ENCODE data around the gene RIMS1. TPM values are rescaled to one million over a fixed set of nuclear protein-coding genes. Genes with fewer than 3 reads are reported as not detected.
"Not testable (repeated sequence)": the region's sequence is repeated elsewhere in the genome, so short reads cannot be mapped to it uniquely, and the experiment has no call there.

Gene RIMS1
- polyA plus RNA-seq, 12 donors = 0.56 to 4.5 (median 1.1) TPM; not detected in 1

GRCh38 chr6:71982389-71982788, 96.0 kb downstream of the RIMS1 start:
- DNase-seq = no peak

- DNase-seq = no peak
Measured at GRCh38 chr6:71983131-71983530, 96.8 kb downstream of the RIMS1 start.

DNA sequence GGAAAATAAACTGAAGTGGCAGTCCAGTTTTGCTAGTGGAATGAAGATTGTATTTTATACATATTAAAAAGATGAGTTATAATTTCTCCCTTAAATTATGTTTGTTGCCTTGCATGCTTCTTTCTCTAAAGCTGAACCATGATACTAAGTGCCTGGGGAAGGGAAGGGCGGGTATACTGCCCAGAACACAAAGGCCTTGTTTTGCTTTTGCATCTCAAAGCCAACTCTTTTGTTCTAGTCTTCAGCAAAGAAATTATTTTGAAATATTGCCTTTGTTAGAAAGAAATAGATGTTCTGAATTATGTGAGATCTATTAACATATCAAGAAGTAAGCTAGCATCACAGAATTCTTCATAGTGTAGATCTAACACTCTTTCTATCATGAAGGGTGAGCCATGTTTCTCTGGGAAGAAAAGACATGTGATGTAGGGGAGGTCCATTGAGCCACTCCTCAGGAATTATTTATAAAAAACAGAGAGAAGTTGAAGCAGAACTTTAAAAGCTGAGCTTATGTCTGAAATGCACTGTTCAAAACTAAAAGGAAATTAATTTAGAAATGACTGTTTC, 108.4 kb downstream of the RIMS1 start:
- DNase-seq = no peak

GRCh38 chr6:71997341-71997740, 111.0 kb downstream of the RIMS1 start:
- no peak for DNase-seq

DNA sequence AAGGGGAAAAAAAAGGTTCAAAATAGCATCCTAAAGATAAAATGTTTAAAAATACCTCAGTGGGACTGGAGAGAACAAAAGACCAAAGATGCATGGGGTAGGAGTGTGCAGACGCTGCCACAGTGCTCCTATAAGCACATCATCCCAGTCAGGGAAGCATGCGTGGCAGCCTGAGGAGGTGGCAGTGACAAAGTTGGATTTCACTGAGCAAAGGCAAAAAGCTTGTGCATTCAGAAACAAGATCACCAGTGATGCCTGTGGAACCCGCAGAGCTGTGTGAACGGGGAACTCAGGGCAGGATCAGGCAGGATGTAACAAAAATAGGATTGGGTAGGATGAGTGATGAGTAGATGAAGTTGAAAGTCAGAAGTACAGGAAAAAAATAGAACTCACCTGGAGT, 116.1 kb downstream of the RIMS1 start:
- no peak for DNase-seq

DNA sequence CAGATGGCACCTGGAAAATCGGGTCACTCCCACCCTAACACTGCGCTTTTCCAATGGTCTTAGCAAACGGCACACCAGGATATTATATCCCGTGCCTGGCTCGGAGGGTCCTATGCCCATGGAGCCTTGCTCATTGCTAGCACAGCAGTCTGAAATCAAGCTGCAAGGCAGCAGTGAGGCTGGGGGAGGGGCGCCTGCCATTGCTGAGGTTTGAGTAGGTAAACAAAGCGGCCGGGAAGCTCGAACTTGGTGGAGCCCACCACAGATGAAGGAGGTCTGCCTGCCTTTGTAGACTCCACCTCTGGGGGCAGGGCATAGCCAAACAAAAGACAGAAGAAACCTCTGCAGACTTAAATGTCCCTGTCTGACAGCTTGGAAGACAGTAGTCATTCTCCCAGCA, 120.2 kb downstream of the RIMS1 start:
- not testable (repeated sequence) for DNase-seq

DNA sequence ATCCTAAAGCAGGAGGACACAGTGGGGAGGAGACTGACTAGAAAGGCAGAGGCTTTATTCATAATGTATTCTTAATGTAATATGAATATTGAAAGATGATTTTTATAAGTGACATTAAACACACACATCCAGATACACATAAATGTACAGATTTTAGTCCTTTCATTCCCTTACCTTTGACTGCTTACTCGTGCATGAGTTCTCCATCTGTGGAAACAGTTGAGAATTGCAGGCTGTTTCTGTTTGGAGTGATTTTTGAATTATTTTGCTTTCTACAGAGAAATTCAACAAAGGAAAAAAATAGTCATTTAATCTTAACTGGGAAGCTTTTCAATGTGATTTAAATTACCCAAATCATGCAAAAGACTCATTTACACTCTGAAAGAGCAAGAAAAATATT, 136.5 kb downstream of the RIMS1 start:
- DNase-seq = no peak

GRCh38 chr6:72031471-72031870, 145.1 kb downstream of the RIMS1 start:
- no peak for DNase-seq

GRCh38 chr6:72032086-72032485, 145.7 kb downstream of the RIMS1 start:
- no peak for DNase-seq

DNA sequence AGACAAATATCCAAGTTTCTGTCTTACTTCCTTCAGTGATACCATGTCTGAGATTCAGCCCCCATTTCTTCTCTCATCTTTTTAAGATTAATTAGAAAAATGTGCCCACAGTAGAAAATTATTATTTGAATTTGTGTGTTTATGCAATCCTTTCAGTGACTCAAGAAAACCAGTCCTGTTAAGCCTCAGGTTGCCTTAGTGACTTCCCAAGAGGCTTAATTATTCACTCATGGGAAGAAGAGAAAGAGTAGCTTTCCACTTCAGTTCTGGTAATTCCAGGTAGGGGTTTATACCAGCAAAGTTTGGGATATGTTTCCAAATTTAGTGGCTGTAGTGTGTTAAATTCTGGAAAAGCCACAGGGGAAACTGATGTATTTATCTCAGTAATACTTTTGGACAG, 149.1 kb downstream of the RIMS1 start:
- no peak for DNase-seq

DNA sequence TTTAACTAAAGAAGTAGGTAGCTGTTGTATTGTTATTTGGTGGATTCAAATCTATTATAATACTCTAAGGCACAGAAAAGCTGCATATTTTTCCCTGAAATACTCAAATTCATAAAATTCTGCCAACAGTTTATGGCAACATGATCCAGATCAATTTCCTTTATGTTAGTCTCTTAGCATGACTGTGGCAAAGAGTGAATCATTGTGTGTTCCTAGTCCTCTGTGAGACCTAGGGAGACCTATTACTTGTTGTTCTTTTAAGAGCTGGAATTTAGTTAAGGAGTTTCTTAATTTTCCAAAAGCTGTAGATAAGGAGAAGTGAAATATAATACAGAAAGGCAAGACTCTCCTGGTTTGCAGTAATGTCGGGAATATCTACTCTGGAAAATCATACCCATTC, 149.6 kb downstream of the RIMS1 start:
- no peak for DNase-seq

DNA sequence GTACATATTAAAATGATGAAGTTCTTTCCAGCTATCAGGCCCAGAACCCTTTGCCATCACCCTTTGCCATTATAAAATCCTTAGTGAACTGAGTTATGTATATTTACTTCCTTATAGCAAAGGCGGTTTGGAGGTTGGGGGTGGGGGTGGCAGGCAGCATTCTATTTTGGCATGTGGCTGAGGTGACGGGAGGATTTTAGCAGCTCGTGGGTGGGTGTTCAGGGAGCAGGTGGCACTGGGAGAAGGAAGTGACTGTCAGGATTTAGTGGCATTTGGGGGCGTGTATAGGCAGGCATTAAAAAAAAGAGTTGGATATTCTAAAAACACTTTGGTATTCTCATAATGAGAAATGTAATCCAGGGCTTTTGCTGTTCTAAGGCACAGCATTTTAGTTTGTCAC, 150.7 kb downstream of the RIMS1 start:
- DNase-seq = no peak

DNA sequence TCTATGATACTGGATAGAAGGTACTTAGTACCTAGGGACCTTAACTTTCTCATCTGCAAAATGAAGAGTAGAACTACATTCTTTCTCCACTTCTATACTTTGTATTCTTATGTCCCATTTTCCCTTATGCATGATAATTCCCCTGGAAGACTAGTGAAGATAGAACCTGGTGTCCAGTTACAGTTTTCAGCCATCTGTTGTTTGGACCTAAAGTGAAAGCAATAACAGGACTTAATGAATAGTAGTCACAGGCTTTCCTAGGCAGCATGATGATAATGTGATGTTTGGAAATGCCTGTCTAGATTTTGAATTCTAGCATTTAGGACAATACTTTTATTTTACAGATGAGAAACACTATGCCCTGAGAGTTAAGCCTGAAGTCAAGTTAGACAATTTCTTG, 153.8 kb downstream of the RIMS1 start:
- no peak for DNase-seq

GRCh38 chr6:72042088-72042487, 155.7 kb downstream of the RIMS1 start:
- DNase-seq = no peak

DNA sequence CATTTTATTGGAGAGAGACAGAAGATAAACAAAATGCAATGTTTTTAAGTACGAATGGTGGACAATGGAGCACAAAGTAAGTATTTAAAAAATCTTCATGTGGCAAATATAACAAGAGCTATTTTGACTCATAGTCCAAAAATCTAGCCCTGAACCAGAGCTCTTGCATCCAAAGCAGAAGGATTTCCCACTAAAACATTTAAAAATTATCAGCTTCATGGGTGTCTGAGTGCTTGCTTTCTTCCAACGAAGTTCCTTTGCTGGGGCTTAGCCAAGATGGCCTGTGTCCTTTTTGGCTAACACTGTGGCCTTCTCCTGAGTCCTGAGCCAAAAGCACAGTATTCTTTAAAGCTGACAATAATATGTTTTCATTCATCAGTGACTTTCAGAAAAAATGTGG, 161.7 kb downstream of the RIMS1 start:
- DNase-seq = no peak

GRCh38 chr6:72049376-72049775, 163.0 kb downstream of the RIMS1 start:
- no peak for DNase-seq

GRCh38 chr6:72061286-72061685, 174.9 kb downstream of the RIMS1 start:
- DNase-seq = no peak

DNA sequence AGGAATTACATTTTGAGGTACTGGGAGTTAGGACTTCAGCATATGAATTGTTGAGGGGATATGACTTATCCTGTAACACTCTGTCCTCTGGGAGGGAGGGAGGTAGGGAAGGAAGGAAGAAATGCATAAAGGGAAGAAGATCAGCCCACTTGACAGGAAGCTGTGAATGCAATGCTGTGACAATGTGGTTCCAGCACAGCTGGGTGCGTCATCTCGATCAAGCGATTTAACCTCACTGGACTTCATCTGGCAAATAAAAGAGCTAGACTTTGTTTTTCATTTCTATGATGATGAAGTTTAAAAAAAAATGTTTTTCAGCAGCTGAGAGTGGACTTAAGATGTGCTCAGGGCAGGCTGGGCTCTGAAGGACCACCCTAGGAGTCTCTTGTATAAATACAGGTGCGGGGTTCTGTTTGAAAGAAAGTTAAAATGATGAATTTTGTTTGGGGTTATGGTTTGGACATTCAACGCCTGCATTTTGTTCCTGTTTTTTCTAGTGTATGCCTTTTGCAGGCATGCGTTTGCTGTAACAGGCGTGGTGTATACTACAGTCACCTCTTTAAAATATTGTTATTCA, 178.1 kb downstream of the RIMS1 start:
- peak; percentile 7 for DNase-seq

DNA sequence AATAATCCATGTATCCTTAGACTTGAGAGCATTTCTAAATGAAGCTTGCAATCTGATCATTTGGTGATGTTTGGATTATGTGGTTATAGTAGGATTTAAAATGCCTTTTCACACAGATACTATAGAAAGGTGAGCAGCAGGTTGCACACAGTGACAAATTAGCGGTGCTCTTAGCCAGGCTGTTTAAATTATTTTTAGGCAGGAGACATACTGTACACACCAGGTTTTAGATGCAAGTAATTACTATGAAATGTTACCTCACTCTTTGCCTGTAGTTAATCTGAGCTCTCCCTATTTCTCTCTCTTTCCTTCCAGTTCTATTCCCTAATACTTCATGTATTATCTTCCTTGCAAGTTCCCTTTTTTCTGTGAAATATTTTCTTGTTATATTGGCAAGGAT, 191.7 kb downstream of the RIMS1 start:
- no peak for DNase-seq

DNA sequence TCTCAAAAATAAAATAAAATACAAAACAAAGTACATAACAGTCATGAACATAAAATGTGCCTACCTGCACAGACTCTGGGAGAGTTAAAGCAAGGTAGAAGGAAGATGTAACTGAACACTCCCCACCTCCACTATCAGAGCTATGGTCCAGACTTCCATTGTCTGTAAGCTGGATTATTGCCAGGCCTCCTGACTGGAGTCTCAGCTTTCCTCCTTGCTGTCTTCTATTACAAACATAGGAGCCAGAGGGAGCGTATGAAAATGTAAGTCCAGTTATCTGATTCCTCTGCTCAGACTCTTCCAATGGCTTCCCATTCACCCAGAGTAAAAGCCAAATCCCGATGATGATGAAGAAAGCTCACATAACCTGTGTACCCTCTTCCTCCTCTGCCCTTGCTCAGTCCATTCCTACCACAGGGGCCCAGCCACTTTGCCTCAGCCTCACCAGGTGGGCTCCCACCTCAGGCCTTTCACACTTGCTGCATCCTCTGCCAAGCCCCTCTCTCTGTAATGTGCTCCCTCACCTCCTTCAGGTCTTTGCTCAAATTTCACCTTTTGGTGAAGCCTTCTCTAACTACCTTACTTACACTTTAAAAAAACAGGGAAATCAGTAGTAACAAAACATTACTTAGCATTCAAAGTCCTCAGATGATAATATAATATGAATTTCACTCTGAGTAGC, 194.1 kb downstream of the RIMS1 start:
- no peak for DNase-seq

DNA sequence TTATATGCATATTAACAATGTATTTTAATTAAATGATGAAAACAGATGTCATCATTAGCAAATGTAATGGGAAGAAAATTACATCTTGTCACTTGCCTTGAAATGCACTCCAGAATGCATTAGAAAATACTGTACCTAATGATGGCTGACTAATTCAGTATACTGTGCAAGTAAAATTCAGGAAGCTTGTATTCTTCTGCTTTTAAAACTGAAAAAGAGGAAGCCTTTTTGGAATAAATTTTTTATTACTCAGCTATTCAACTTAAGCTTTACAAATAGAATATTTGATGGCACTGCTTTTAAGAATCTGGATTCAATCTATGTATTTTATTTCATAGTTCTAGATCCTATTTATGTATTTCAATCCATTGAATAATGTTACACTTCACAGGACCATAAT, 195.5 kb downstream of the RIMS1 start:
- no peak for DNase-seq

DNA sequence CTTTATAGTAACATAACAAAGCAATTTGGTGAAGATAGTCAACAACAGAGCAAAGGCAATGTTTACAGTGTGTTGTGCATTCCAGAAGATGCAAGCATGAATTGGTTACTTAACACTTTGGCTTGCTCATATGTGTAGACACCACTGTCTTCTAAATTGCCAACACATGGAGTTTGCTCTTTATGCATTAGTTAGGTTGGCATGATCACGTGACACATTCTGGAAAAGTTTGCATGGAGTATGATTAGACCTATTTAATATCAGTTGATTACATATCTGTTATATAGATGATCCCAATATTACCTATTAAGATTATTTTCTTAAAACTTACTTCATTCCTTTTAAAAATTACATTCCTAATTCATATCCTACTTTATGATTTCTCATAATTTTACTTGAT, 197.6 kb downstream of the RIMS1 start:
- DNase-seq = no peak

DNA sequence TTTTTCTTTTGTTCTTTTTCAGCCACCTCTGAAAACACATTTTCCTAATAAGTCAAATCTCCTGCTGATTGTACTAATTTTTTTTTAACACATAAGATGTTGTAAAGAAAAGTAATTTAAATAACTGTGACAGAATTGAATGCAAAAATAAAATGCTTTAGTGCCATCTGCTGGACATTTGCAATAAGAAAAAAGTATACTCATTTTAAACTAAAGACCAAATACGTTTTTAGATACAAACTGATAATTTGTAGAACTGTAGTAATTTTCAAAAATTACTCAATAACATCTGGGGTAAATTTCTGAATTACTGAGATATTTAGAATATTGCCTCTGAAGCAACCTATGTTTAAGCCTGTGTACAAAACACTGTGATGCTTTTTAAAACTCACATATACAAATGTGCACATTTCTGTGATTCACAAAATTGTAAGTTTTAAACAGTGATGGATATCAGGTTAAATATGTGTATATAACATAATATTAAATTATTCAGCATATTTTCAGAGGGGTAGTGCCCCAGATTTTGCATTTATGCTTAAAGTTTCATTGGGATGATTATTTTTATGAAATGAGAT, 198.7 kb downstream of the RIMS1 start:
- DNase-seq = peak; percentile 35

Data from muscle of arm (tissue), 12 donors.